ENCODE measurements around the gene TLK2. TPM values are rescaled to one million over a fixed set of nuclear protein-coding genes. Genes with fewer than 3 reads are reported as not detected.

The TLK2 gene
- total RNA-seq, 1 experiment from 2014 or later, result 40.5 TPM

GRCh38 chr17:62618647-62619416 is 140.2 kb downstream of the TLK2 start:
- TF ChIP-seq EZH2phosphoT487 (IDR thresholded peaks at IDR 0.05; ENCODE audit: borderline replicate concordance, low read length) (no peak), EZH2 (IDR thresholded peaks at IDR 0.05; ENCODE audit: low read length, unreplicated experiment) (no peak), CTCF (conservative IDR thresholded peaks at IDR 0.05; ENCODE audit: low read depth, low read length) (no peak)
- no peak overlapping the region for H3K4me2 ChIP-seq (ENCODE audit: low read length)

GRCh38 chr17:62619417-62620155 is 141.0 kb downstream of the TLK2 start:
- no peaks in the 10 kb centered on the region for H3K27me3 ChIP-seq (ENCODE audit: low read length)
- H3K4me3 ChIP-seq (ENCODE audit: low read length), result no peak overlapping the region
- no peak overlapping the region for H3K27ac ChIP-seq (ENCODE audit: low read length)
- H3K79me2 ChIP-seq (ENCODE audit: low read length), result no peaks in the 10 kb centered on the region
- ATAC-seq, result no peak
- no peak overlapping the region for H3K9ac ChIP-seq (ENCODE audit: low read length)
- intact Hi-C loops (cut with micrococcal nuclease), result no loop called here
- ChIA-PET POLR2A (ENCODE audit: unreplicated experiment) (no interaction called here), CTCF (no interaction called here)
- H3K36me3 ChIP-seq (ENCODE audit: low read depth, low read length), result peaks cover 2% of the 10 kb centered on the region; the same call in 1 of the 2 replicates
- no peak overlapping the region for H3K4me2 ChIP-seq (ENCODE audit: low read length)
- no peak for DNase-seq
- TF ChIP-seq EZH2 (IDR thresholded peaks at IDR 0.05; ENCODE audit: low read length, unreplicated experiment) (no peak), CTCF (conservative IDR thresholded peaks at IDR 0.05; ENCODE audit: low read depth, low read length) (no peak), EZH2phosphoT487 (IDR thresholded peaks at IDR 0.05; ENCODE audit: borderline replicate concordance, low read length) (no peak)
- H3K9me2 ChIP-seq (replicated peaks; ENCODE audit: low read length), result no peaks in the 10 kb centered on the region
- no peaks in the 10 kb centered on the region for H3F3A ChIP-seq (ENCODE audit: low read length, unreplicated experiment)
- H3K4me1 ChIP-seq (ENCODE audit: insufficient read depth, low read length), result no peaks in the 10 kb centered on the region
- no TSS peak for BruUV-seq (replicated peaks)
- H4K20me1 ChIP-seq (ENCODE audit: low read length), result no peaks in the 10 kb centered on the region
- H3K9me3 ChIP-seq (ENCODE audit: low read length), result no peaks in the 10 kb centered on the region
- no peak overlapping the region for H2AFZ ChIP-seq (ENCODE audit: low read length)

More at GRCh38 chr17:62618647-62619416, 140.2 kb downstream of the TLK2 start:
- Histone ChIP-seq H3K9me2 (replicated peaks; ENCODE audit: low read length) (no peaks in the 10 kb centered on the region), H4K20me1 (ENCODE audit: low read length) (no peaks in the 10 kb centered on the region), H3K79me2 (ENCODE audit: low read length) (no peaks in the 10 kb centered on the region), H3K36me3 (ENCODE audit: low read depth, low read length) (peaks cover 2% of the 10 kb centered on the region; the same call in 1 of the 2 replicates), H2AFZ (ENCODE audit: low read length) (no peak overlapping the region), H3F3A (ENCODE audit: low read length, unreplicated experiment) (no peaks in the 10 kb centered on the region), H3K9me3 (ENCODE audit: low read length) (no peaks in the 10 kb centered on the region), H3K4me1 (ENCODE audit: insufficient read depth, low read length) (no peaks in the 10 kb centered on the region), H3K4me3 (ENCODE audit: low read length) (no peak overlapping the region), H3K27me3 (ENCODE audit: low read length) (no peaks in the 10 kb centered on the region), H3K27ac (ENCODE audit: low read length) (no peak overlapping the region), H3K9ac (ENCODE audit: low read length) (no peak overlapping the region)
- no peak for ATAC-seq
- CTCF ChIA-PET, result no interaction called here
- no peak for DNase-seq
- intact Hi-C loops (cut with micrococcal nuclease), result no loop called here
- POLR2A ChIA-PET (ENCODE audit: unreplicated experiment), result no interaction called here
- no TSS peak for BruUV-seq (replicated peaks)

DNA sequence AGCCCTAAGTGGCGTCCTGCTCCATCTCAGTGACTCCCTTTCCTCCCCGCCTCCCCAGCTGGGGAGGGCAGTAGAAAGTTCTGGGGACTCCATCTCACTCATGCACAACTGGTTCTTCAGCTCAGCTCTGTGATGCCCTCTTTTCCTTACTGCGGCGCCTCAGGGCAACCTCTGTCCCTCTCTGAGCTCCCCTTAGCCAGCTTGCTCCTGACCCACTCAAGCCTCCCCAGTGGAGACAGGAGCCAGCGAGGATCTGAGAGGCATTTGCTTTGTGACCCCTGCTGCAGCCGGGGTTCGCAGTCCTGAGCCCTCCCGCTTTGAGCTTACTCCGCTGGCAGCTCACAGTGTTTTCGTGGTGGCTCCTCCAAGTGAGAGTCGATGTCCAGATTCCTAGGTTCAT is 142.6 kb downstream of the TLK2 start:
- no peak for TF ChIP-seq EZH2 (IDR thresholded peaks at IDR 0.05; ENCODE audit: low read length, unreplicated experiment)
- no peak for TF ChIP-seq CTCF (conservative IDR thresholded peaks at IDR 0.05; ENCODE audit: low read depth, low read length)
- no peak for TF ChIP-seq EZH2phosphoT487 (IDR thresholded peaks at IDR 0.05; ENCODE audit: borderline replicate concordance, low read length)
- intact Hi-C loops (cut with micrococcal nuclease), result no loop called here
- H3K27ac ChIP-seq (ENCODE audit: low read length), result no peak overlapping the region

More for the DNA sequence above, 142.6 kb downstream of the TLK2 start:
- POLR2A ChIA-PET (ENCODE audit: unreplicated experiment), result no interaction called here
- H3K9ac ChIP-seq (ENCODE audit: low read length), result no peak overlapping the region
- H3K4me2 ChIP-seq (ENCODE audit: low read length), result no peak overlapping the region
- H2AFZ ChIP-seq (ENCODE audit: low read length), result no peak overlapping the region
- no peaks in the 10 kb centered on the region for H3K4me1 ChIP-seq (ENCODE audit: insufficient read depth, low read length)
- no peaks in the 10 kb centered on the region for H3K79me2 ChIP-seq (ENCODE audit: low read length)
- no peaks in the 10 kb centered on the region for H3K9me2 ChIP-seq (replicated peaks; ENCODE audit: low read length)
- H3K9me3 ChIP-seq (ENCODE audit: low read length), result no peaks in the 10 kb centered on the region
- no peaks in the 10 kb centered on the region for H3K36me3 ChIP-seq (ENCODE audit: low read depth, low read length)
- ATAC-seq, result no peak
- H3F3A ChIP-seq (ENCODE audit: low read length, unreplicated experiment), result no peaks in the 10 kb centered on the region
- no peak for DNase-seq
- H3K4me3 ChIP-seq (ENCODE audit: low read length), result no peak overlapping the region
- BruUV-seq (replicated peaks), result no TSS peak
- CTCF ChIA-PET, result no interaction called here
- H4K20me1 ChIP-seq (ENCODE audit: low read length), result no peaks in the 10 kb centered on the region
- no peaks in the 10 kb centered on the region for H3K27me3 ChIP-seq (ENCODE audit: low read length)

Data from PC-3 (cell line).